Loucy (cell line): ENCODE results near the gene UBE4A.

Experiments
- EZH2phosphoT487 ChIP-seq: fragments of 200-600 bp; IDR thresholded peaks from 2 replicates; pipeline ENCODE4 v1.6.1; 2018; ENCODE audit warnings: antibody characterized with exemption, mild to moderate bottlenecking, moderate library complexity, borderline replicate concordance
- TF ChIP-seq, protein P1 (sequence below): fragments of 200-600 bp; sonication (generic); conservative IDR thresholded peaks from 2 replicates; pipeline ENCODE4 v1.5.1; 2014; ENCODE audit warnings: mild to moderate bottlenecking, antibody characterized with exemption, low read length

DNA sequence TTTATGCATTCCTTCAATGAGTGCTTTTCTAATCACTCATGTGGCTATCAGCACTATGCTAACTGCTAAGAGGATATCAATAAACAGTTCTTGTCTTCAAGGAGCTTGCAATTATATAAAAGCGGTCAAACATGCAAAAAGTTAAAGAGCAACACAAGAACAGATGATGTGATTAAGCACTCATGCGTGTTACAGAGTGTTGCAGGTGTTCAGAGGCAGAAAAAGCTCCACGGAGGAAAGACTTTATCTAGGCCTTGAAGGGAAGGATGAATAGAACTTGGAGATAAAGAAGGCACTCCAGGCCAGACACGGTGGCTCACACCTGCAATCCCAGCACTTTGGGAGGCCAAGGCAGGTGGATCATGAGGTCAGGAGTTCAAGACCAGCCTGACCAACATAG lies 41.3 kb upstream of the UBE4A start:
- TF ChIP-seq, protein P1, sequence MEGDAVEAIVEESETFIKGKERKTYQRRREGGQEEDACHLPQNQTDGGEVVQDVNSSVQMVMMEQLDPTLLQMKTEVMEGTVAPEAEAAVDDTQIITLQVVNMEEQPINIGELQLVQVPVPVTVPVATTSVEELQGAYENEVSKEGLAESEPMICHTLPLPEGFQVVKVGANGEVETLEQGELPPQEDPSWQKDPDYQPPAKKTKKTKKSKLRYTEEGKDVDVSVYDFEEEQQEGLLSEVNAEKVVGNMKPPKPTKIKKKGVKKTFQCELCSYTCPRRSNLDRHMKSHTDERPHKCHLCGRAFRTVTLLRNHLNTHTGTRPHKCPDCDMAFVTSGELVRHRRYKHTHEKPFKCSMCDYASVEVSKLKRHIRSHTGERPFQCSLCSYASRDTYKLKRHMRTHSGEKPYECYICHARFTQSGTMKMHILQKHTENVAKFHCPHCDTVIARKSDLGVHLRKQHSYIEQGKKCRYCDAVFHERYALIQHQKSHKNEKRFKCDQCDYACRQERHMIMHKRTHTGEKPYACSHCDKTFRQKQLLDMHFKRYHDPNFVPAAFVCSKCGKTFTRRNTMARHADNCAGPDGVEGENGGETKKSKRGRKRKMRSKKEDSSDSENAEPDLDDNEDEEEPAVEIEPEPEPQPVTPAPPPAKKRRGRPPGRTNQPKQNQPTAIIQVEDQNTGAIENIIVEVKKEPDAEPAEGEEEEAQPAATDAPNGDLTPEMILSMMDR, result no peak
- TF ChIP-seq EZH2phosphoT487, result no peak
